Central memory CD8-positive, alpha-beta T cell (primary cell): Measurements from ENCODE around the gene MSLN.

Experiments
- ATAC-seq: fragments of 150-1000 bp; cut with Tn5 transposase; replicated peaks from 2 replicates; pipeline ENCODE4 v1.10.0; 2022; ENCODE audit warnings: mild to moderate bottlenecking, moderate FRiP score, moderate number of reproducible peaks; ENCODE audit not compliant: poor library complexity, severe bottlenecking; ENCODE audit errors: extremely low read depth
- DNase-seq, 2 donors: peaks; one replicate each; pipeline ENCODE4 v3.0.0; 2021; ENCODE audit warnings: low spot score in 2 of 2
- H3K27ac Mint-ChIP-seq: one replicate; pipeline ENCODE4 v1.8.0; 2022; ENCODE audit warnings: low read depth, mild to moderate bottlenecking, moderate library complexity, mixed read lengths
- H3K27me3 Mint-ChIP-seq: one replicate; pipeline ENCODE4 v1.8.0; 2022; ENCODE audit warnings: mixed read lengths
- H3K36me3 Mint-ChIP-seq: one replicate; pipeline ENCODE4 v1.8.0; 2022; ENCODE audit warnings: mild to moderate bottlenecking, moderate library complexity, mixed read lengths; ENCODE audit not compliant: insufficient read depth
- H3K4me1 Mint-ChIP-seq: one replicate; pipeline ENCODE4 v1.8.0; 2022; ENCODE audit warnings: mixed read lengths
- H3K4me3 Mint-ChIP-seq: one replicate; pipeline ENCODE4 v1.8.0; 2022; ENCODE audit warnings: mild to moderate bottlenecking, moderate library complexity, mixed read lengths
- H3K9me3 Mint-ChIP-seq: one replicate; pipeline ENCODE4 v1.8.0; 2022; ENCODE audit warnings: mixed read lengths

Gene MSLN

GRCh38 chr16:718922-719321 lies 41.6 kb upstream of the MSLN start:
- no peak for ATAC-seq
- Mint-ChIP-seq H3K4me3 (peak overlapping the region; percentile 82), H3K27me3 (no peaks in the 10 kb centered on the region), H3K36me3 (peaks cover 12% of the 10 kb centered on the region), H3K4me1 (peaks cover 32% of the 10 kb centered on the region), H3K27ac (peak overlapping the region; percentile 52), H3K9me3 (no peaks in the 10 kb centered on the region)
- DNase-seq = no peak

GRCh38 chr16:719815-720446 lies 40.6 kb upstream of the MSLN start:
- peaks cover 32% of the 10 kb centered on the region for H3K4me1 Mint-ChIP-seq
- peak; percentile 1 for ATAC-seq
- no peaks in the 10 kb centered on the region for H3K27me3 Mint-ChIP-seq
- peak overlapping the region; percentile 79 for H3K27ac Mint-ChIP-seq
- peak overlapping the region; percentile 82 for H3K4me3 Mint-ChIP-seq
- no peaks in the 10 kb centered on the region for H3K9me3 Mint-ChIP-seq
- DNase-seq = no peak
- peaks cover 12% of the 10 kb centered on the region for H3K36me3 Mint-ChIP-seq

DNA sequence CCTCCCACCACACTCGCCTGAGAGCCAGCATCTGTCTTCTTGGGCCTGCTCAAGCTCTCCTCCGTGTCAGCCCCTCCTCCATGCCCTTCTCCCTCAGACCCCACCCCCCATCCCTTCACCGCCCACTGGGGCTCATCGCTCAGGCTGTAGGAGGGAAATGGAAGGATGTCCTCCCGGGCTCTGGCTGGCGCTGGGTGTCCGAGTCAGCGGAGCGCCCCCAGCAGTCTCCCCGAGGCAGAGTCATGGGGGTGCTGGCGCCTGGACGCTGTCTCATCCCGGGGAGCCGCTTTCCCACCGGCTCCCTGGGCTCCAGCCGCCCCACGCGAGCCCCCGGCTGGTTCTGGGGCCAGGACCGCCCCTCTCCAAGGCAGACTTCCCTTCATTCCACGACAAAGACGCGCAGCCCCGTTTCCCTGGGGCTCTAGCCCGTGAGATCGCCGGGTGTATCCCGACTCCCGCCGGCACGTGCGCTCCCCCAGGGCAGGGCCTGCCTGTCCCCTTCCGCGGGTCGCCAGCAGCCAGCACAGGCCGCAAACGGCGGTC lies 40.0 kb upstream of the MSLN start:
- peak; percentile 19 for ATAC-seq
- Mint-ChIP-seq H3K4me3 (peak overlapping the region; percentile 82), H3K36me3 (peaks cover 12% of the 10 kb centered on the region), H3K4me1 (peaks cover 32% of the 10 kb centered on the region), H3K9me3 (no peaks in the 10 kb centered on the region), H3K27ac (peak overlapping the region; percentile 79), H3K27me3 (no peaks in the 10 kb centered on the region)
- no peak for DNase-seq

DNA sequence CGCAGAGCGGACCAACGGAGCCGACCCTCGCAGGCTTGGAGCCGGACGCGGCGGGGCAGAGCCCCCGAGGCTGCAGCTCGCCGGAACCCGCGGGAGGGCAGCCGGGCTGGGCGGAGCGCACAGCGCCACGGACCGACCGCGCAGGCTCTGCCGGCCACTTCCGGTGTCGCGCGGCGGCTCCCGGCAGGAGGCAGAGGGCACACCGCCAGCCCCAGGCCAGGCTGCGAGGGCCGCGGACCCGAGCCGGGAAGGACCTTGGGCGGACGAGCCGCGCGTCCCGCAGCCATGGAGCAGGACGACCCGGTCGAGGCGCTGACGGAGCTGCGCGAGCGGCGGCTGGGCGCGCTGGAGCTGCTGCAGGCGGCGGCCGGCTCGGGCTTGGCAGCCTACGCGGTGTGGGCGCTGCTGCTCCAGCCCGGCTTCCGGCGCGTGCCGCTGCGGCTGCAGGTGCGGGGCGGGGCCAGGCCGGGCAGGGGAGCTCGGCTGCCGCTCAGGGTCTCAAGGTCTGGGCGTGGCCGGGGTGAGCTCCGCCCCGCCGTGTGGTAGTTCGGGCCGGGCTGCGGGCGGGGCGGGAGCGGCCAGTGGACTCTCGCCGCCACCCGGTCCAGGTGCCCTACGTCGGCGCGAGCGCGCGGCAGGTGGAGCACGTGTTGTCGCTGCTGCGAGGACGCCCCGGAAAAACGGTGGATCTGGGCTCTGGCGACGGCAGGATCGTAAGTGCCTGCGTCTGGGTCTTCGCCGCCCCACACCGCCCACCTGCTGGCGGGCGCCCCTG lies 39.4 kb upstream of the MSLN start, which contains the start of gene ANTKMT:
Gene ANTKMT, plus strand, starts transcription at position 157 of the 775 bp plus-strand sequence. Its CDS starts 129 bp downstream, at position 286.
- Mint-ChIP-seq H3K27ac (peak within 1 kb of the TSS; percentile 92), H3K9me3 (no peaks in the 10 kb centered on the region), H3K27me3 (no peaks in the 10 kb centered on the region), H3K4me3 (peak within 1 kb of the TSS; percentile 82), H3K4me1 (peaks cover 29% of the 10 kb centered on the region), H3K36me3 (peaks cover 14% of the 10 kb centered on the region)
- peak; percentile 73 for ATAC-seq
- DNase-seq = peak; percentile 60 to 68

DNA sequence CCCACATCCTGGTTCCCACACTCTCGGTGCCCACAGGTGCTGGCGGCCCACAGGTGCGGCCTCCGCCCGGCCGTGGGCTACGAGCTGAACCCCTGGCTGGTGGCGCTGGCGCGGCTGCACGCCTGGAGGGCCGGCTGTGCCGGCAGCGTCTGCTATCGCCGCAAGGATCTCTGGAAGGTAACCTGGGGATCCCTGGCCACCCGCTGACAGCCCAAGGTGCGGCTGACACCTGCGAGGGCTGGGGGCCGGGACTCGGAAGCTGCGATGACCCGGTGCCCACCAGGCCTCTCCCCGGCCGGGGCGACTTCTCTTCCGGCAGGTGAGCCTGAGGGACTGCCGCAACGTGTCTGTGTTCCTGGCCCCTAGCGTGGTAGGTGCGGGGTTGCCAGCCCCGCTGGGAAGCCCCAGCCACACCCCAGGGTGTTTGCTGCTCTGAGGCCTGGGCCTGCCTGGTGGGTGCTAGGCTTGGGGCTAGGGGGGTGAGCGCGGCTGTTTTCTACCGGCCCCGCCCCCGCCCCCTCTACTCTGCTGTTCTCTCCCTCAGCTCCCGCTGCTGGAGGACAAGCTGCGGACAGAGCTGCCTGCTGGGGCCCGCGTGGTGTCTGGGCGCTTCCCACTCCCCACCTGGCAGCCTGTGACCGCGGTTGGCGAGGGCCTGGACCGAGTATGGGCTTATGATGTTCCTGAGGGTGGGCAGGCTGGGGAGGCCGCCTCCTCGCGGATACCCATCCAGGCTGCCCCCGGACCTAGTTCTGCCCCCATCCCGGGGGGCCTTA lies 38.6 kb upstream of the MSLN start:
- DNase-seq (no peak), ATAC-seq (peak; percentile 42)
- peak overlapping the region; percentile 82 for H3K4me3 Mint-ChIP-seq
- H3K4me1 Mint-ChIP-seq = peaks cover 25% of the 10 kb centered on the region
- H3K27ac Mint-ChIP-seq = peak overlapping the region; percentile 92
- H3K9me3 Mint-ChIP-seq = no peaks in the 10 kb centered on the region
- H3K27me3 Mint-ChIP-seq = no peaks in the 10 kb centered on the region
- H3K36me3 Mint-ChIP-seq = peaks cover 17% of the 10 kb centered on the region

- no peak for DNase-seq
- ATAC-seq = no peak
- Mint-ChIP-seq H3K4me1 (peaks cover 25% of the 10 kb centered on the region), H3K4me3 (peak overlapping the region; percentile 82), H3K36me3 (peaks cover 20% of the 10 kb centered on the region), H3K27me3 (no peaks in the 10 kb centered on the region), H3K9me3 (no peaks in the 10 kb centered on the region), H3K27ac (no peak overlapping the region)
These were observed 37.5 kb upstream of the MSLN start for GRCh38 chr16:722835-723633.

- no peak for ATAC-seq
- Mint-ChIP-seq H3K4me1 (peaks cover 25% of the 10 kb centered on the region), H3K4me3 (peak overlapping the region; percentile 7)
These were observed 36.8 kb upstream of the MSLN start for GRCh38 chr16:723695-724094.

GRCh38 chr16:724188-725040 lies 36.1 kb upstream of the MSLN start:
- DNase-seq = no peak
- Mint-ChIP-seq H3K4me3 (no peak overlapping the region), H3K27me3 (no peaks in the 10 kb centered on the region), H3K9me3 (no peaks in the 10 kb centered on the region), H3K4me1 (peaks cover 18% of the 10 kb centered on the region), H3K27ac (no peak overlapping the region), H3K36me3 (peaks cover 22% of the 10 kb centered on the region)
- no peak for ATAC-seq

More at GRCh38 chr16:723695-724094, 36.8 kb upstream of the MSLN start:
- Mint-ChIP-seq H3K36me3 (peaks cover 22% of the 10 kb centered on the region), H3K27ac (no peak overlapping the region), H3K9me3 (no peaks in the 10 kb centered on the region), H3K27me3 (no peaks in the 10 kb centered on the region)
- no peak for DNase-seq

- H3K27ac Mint-ChIP-seq = no peak overlapping the region
- H3K36me3 Mint-ChIP-seq = peaks cover 23% of the 10 kb centered on the region
- no peaks in the 10 kb centered on the region for H3K27me3 Mint-ChIP-seq
- no peak overlapping the region for H3K4me3 Mint-ChIP-seq
- no peak for DNase-seq
- no peaks in the 10 kb centered on the region for H3K9me3 Mint-ChIP-seq
- no peak for ATAC-seq
- H3K4me1 Mint-ChIP-seq = peaks cover 12% of the 10 kb centered on the region
These were observed 35.5 kb upstream of the MSLN start for GRCh38 chr16:725041-725376.

DNA sequence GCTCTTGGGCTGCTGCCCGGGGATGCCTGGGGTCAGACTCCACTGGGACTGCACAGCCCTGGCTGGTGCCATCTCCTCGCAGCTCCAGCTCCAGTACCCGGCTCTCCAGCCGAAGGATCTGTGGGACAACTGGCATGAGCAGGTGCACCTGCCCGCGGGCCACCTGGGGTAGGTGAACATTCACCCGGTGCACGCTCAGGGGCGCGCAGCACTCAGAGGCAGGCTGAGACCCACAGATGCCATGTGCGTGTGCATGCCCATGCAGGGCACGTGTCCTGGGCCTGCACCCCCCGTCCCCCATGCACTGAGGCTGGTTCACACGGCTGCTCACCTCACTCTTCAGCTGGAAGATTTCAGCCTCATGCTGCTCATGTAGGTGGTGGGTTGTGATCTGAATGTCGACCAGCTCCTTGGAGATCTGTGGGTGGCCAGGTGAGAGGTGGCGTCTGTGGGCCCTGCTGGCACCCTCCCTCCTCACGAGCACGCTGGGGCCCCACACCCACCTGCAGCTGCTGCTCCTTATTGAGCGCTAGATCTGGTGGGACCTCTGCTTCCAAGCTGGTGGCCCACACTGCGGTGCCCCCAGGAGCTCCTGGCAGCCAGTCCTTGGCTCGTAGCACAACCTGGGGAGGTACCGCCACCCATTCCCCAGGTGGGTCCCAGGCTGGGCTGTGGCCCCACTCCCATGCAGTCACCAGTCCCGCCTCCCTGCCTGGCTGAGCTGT lies 34.9 kb upstream of the MSLN start:
- no peaks in the 10 kb centered on the region for H3K9me3 Mint-ChIP-seq
- no peaks in the 10 kb centered on the region for H3K27me3 Mint-ChIP-seq
- H3K4me1 Mint-ChIP-seq = peaks cover 5% of the 10 kb centered on the region
- no peak for ATAC-seq
- H3K4me3 Mint-ChIP-seq = peak overlapping the region; percentile 32
- DNase-seq = no peak
- H3K27ac Mint-ChIP-seq = no peak overlapping the region
- peaks cover 19% of the 10 kb centered on the region for H3K36me3 Mint-ChIP-seq

DNA sequence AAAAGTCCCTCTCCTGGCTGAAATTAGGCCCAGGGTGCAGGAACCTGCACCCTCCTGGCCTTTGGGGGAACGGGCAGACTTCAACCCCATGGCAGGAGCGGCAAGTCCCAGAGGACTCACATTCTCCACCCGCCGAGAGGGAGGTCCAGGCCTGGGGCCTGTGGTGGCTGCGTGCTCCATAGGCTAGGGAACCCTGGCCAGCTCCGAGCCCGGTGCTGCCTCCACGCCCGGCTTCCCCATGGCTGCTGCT lies 34.4 kb upstream of the MSLN start:
- H3K9me3 Mint-ChIP-seq = no peaks in the 10 kb centered on the region
- ATAC-seq = no peak
- peaks cover 18% of the 10 kb centered on the region for H3K36me3 Mint-ChIP-seq
- H3K27me3 Mint-ChIP-seq = no peaks in the 10 kb centered on the region
- DNase-seq = no peak
- peak overlapping the region; percentile 74 for H3K4me3 Mint-ChIP-seq
- no peak overlapping the region for H3K27ac Mint-ChIP-seq
- H3K4me1 Mint-ChIP-seq = peaks cover 5% of the 10 kb centered on the region
